T follicular helper cell (primary cell): ENCODE data around the gene CARS2.
"Not testable (repeated sequence)": the region's sequence is repeated elsewhere in the genome, so short reads cannot be mapped to it uniquely, and the experiment has no call there.

Experiments used
- DNase-seq: peaks from one replicate; pipeline ENCODE4 v3.0.0-alpha.2; 2020; ENCODE audit warnings: low read depth

Gene CARS2

DNA sequence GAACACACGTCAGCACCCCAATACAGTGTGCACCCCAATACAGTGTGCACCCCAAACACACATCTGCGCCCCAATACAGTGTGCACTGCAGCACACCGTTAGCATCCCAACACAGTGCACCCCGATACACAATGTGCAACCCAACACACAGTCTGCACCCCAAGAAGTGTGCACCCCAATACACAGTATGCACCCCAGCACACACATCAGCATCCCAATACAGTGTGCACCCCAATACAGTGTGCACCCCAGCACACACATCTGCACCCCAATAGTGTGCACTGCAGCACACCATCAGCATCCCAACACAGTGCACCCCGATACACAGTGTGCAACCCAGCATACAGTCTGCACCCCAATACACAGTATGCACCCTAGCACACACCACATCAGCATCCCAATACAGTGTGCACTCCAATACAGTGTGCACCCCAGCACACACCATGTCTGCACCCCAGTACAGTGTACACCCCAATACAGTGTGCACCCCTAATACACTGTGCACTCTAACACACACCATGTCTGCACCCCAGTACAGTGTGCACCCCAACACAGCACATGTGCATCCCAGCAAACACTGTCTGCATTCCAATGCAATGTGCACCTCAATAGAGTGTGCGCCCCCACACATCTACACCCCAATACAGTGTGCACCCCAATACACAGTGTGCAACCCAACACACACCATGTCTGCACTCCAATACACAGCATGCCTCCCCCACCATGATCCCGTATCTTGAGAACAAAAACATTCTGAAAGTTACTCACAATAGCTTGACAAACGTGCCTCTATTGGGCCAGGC, 855 bp upstream of the CARS2 start:
- no peak for DNase-seq

DNA sequence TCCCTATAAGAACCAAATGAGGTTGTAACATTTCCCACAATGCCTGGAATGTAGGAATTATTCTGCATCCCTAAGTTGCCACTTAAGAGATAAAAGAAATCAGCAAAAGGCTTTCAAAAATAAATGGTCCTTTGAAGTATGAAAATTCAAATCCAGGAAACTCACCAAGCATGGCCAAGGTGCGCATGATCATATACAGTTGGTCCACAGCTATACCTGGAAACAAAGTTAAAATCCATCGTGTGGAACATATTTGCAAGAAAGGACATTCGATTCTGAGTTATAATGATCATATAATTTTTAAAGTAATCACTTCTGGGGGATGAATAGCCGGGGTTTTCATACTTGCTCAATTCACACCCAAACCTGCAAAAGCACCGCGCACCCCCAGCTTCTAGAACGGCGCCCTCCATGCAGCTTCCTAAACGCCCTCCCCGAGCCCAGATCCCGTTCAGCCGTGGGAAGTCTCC, 525 bp downstream of the CARS2 start:
- no peak for DNase-seq

DNA sequence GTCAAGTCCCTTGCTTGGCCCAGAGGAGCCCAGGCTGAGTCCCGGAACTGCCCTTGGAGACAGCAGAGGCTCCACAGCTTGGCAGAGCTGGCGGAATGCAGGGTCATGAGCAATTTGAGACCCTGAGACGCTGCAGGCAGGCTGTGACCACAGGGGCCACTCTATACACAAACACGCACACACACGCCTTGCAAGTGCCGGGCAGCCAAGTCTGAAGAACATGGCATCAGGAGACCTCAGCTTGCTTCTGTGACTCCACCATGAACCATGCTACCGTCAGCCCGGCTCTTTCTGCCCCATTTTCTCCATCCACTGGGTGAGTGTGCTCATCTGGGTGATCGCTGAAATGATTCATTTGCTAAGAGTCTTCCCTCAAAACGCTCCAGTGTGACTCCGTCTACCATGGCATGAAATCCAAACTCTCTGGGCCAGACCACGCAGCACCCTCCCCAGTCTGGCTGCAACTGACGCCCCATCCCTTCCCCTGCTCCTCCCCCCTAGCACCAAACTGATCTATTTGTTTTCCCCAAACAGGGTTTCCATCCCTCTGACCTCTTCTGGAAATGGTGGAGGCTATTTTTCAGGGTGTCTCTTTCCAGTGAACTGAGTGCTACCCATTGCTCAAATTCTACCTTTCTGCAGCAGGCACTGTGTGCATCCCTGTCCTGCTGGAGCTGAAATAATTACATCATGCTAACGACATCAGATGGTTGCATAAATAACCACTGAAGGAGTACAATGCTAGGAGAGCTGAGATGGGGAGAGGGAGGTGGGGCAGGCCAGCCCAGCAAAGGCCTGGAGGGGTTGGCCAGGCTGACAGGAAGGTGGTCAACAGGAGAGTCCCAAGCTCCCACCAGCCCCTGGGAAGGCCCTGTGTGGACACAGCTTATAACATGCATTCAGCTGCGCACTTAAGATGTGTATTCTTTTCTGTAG, 3.1 kb downstream of the CARS2 start:
- no peak for DNase-seq

DNA sequence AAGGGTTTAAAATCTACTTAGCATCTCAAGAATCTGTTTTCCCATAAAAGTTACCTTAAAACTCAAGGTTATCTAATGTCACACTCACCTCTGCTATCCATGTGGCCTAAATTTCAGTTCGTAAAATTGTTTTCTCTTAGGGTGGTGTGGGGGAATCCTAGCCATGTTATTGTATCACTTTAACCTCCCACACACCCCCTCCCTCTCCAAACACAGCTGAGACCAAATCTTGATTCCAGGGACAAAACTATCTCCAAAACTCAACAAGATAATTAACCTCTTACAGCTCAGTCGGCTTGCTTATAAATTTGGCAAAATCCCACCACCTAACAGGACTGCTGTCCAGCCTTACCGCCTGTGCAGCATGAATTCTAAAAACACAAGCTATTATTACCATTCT, 3.8 kb downstream of the CARS2 start:
- DNase-seq: no peak

DNA sequence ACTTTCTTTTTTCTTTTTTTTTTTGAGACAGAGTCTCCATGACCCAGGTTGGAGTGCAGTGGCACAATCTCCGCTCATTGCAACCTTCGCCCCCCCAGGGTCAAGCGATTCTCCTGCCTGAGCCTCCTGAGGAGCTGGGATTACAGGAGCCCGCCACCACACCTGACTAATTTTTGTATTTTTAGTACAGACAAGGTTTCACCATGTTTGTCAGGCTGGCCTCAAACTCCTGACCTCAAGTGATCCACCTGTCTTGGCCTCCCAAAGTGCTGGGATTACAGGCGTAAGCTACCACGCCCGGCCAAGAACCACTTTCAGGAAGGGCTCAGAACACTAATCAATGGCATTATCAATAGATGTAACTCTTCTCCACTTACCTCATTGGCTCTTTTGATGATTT, 4.9 kb downstream of the CARS2 start:
- DNase-seq: not testable (repeated sequence)

DNA sequence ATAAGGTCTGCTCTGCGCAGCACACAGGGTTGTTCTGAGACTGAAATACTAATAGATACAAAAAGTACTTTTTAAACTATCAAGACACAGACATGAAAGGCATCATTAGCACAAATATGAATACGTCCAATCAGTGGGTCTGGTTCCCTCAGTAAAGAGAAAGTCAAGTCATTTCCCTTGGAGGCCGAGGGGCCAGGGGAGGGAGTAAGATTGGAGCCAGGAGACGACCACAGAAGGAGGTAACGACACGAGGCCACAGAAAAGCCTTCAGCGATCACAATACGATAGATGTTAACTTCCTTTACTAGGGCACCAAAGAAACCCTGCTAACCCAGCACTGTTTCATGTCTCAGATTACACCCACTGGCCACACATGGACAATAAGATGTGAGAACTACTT, 5.3 kb downstream of the CARS2 start:
- DNase-seq: no peak

DNA sequence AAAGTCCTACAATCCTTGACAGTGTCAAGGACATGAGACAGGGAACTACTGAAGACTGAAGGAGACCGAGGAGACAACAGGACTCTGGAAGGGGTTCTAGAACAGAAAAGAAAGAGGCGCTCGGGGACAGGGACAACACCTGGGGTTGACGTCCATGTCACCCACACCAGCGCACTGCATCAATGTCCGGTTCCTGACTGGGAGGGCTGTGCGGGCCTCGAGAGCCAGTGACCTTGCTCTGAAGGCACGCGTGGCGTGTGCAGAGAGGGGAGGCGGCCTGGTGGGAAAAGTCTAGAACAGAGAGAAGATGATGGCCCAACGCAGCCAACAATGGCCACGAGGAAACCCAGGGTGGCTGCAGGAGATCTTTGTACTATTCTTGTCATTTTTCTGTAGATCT, 5.7 kb downstream of the CARS2 start:
- no peak for DNase-seq

DNA sequence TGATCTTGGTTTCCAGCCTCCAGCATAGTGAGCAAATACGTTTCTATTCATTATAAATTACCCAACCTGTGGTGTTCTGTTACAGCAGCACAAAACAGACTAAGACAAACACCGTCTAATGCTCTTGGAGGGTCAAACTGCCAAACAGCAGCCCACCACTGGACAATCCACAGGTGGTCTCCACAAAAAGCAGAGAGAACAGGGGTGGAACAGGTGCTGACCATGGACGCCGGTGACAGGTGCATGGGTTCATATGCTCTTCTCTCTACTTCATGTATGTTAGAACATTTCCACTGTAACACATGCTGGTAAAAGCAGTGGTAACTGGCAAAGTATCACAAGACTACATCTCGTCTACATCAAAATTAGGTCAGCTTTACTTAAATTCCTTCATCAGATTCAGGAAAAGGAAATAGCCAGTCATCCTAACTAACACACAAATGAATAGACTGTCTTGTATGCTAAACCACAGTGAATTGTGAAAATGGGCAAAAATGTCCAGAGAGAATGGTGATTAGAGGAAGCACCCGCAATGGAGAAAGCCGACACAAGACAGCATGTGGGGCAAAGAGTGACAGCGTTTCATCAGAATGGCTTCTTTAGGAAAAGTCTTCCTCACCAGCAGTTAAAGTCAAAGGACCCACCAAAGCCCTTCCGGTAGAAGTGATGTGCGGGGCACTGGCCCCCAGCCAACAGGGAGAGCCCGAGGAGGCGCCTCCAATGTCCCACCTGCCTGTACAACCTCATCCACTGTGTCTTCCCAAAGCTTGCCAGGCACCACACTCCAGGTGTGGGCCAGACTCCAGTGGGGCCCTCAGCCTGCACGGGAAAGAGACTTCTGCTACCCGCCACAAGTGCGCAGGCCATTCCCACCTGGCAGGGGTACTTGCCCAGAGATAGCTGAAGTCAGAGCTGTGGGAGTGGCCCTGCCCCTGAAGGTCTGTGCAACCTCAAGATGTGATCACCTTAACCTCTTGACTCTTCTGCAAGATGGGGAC, 6.5 kb downstream of the CARS2 start:
- DNase-seq: no peak

DNA sequence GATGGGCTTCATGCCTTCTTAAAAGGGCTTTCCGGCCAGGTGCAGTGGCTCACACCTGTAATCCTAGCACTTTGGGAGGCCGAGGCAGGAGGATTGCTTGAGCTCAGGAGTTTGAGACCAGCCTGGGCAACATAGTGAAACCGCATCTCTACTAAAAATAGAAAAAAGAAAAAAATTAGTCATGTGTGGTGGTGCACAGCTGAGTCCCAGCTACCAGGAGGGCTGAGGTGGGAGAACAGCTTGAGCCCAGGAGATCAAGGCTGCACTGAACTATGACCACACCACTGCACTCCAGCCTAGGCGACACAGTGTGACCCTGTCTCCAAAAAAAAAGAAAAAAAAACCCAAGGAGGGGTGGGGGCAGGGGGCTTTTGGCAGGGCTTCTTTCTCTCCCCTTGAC, 7.2 kb downstream of the CARS2 start:
- DNase-seq: no peak

DNA sequence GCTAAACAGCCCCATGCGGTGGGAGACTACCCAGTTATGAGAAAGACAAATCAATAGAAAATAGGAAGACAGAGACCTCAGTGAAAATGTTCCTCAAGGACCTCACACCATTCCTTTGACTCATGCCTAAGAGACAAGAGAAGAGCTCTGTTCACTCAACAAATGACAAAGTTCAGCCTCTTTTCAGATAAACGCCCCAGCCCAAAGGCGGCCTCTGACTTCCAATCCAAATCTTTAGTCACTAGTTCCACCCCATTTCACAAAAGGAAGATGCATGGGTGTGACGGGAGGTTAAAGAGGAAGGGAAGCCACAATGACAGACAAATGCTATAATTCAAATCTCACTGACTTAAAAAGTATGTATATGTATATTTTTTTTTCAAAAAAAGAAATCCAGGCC, 8.1 kb downstream of the CARS2 start:
- DNase-seq: no peak

DNA sequence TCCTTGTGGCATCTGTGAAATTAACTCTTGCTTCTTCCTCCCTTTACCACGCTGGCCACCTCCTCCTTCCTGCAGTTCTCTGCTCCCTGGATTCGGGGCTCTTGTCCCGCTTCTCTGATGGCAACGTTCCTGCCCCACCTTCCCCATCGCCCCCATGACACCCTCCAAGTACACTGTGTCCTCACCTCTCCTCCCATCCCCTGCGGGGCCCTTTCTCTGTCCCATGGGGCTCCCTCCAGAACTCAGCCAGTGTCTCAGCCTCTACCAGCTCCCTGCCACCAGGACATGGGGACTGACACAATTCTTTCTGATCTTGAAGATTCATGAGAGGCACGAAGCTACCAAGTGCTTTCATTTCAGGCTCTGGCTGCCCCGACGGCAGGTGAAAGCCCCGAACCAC, 9.1 kb downstream of the CARS2 start:
- DNase-seq: no peak

DNA sequence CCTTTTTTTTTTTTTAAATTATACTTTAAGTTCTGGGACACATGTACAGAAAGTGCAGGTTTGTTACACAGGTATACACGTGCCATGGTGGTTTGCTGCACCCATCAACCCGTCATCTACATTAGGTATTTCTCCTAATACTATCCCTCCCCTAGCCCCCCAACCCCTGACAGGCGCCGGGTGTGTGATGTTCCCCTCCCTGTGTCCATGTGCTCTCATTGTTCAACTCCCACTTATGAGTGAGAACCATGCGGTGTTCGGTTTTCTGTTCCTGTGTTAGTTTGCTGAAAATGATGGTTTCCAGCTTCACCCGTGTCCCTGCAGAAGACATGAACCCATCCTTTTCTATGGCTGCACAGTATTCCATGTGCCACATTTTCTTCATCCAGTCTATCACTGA, 10.1 kb downstream of the CARS2 start:
- not testable (repeated sequence) for DNase-seq

DNA sequence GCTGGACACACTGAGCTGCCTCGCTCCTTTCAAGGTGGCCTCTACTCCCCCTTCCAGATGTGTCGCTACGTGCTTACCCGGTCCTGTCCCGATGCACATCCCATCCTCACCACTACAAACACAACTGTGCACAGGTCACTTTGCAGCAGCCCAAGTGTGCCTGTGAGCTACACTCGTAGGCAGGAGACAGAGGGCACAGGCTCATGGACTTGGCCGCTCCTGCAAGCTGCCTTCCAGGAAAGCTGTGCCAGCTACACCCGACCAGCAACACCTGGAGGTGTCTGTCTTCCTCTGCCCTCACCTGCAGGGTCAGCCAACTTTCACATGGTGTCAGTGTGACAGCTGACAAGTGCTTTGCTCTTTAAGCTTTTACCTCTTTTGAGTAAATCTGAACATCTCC, 15.4 kb downstream of the CARS2 start:
- DNase-seq: no peak

DNA sequence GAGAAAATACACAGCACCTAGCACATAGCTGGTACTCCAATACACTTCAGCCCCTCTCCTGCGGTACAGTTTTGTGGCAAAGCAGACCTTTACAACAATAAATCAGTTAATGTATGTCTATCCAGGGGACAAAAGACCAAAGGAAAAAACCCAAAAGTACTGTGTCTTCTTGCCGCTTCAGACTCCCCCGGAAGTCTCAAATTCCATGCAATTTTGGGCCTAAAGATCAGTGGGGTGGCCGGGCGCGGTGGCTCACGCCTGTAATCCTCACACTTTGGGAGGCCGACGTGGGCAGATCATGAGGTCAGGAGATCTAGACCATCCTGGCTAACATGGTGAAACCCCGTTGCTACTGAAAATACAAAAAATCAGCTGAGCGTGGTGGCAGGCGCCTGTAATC, 16.2 kb downstream of the CARS2 start:
- no peak for DNase-seq

DNA sequence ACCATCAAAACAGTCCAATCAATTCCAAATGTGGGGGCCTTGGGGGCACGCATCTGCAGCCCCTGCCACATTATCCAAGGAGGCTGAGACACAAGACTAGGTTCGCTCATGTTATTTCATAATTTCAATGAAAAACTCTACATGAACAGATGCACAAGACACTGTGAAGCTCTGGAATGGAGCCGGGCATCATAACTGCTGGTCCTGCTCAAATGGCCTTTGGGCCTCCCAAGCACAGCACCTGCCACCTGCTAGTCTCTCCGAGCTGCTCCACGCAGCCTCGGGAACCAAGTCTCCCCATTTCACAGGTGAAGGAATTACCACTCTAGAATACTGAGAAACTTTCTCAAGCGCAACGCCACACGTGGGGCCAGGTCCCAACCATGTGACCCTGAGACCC, 16.9 kb downstream of the CARS2 start:
- no peak for DNase-seq

DNA sequence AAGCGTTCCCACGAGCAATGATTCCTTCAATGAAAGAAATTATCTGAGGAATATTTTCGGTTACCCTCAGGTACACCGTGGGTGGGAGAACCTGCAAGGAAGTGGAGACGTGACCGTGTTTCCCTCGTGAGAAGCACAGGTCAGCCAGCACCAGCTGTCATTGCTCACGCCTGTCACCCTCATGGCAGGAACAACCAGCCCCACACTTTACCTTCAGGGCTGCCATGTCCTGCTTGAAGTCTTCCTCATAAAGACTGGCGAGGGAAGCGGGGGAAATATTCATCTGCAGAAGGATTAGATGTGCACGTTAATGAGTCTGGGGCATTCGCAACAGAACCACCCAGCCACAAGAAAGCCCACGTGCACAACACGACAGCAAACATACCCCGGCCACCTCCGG, 18.2 kb downstream of the CARS2 start:
- no peak for DNase-seq

DNA sequence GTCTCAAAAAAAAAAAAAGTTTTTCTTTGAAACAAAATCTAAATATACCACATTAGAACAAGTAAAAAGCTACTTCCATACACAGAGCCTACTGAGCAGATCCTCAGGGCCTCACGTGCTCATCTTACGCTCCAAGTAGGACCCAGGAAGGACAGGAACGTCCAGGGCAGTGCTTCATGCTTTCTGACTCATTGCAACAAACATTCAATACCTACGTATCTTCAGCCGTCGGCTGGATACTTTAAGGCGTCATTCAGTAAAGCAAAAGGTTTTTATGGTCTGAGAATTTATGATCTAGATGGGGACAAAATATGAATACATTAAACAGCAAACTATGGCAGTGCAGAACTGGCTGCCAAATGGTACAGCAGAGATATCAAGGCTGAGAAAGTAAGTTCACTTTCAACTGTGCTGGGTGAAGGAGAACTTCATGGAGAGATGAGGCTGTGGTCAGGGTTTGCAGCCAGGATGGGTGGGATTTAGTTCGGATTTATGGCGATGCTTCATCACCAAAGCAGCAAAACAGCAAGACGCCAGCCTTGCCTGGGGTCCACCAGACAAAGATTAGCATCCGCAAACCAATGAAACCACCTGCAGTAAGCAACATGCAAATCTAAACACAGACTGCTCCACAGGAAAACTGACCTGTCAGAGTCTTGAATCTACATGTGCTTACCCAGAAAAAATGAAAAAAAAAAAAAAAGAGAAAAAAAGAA, 20.5 kb downstream of the CARS2 start:
- no peak for DNase-seq

DNA sequence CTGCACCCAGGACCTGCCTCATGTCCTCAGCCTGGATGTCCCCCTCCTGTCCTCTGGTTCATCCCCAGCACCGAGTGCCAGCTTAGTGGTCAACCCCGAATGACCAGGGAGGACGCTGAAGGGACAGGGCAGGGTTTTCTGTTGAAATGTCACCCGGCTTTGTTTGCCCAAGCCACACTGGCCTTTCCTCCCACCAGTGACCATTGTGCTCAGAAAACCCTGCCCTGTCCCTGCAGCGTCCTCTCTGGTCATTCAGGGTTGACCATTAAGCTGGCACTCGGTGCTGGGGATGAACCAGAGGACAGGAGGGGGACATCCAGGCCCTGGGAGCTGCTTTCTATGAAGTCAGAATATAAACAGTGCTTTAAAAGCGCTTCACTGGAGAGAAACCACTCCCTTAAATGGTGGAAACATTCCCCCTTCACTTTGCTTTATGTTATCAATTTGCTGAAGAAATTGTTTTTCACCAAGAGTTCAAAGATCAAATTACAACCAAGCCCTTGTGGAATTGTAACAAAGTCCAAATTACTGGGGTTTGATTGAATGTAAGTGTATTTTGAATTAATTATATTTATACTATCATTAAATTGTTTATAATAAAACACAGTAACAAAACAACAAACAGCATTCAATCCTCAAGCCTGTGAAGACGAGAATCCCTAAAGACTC, 21.4 kb downstream of the CARS2 start:
- DNase-seq: no peak

DNA sequence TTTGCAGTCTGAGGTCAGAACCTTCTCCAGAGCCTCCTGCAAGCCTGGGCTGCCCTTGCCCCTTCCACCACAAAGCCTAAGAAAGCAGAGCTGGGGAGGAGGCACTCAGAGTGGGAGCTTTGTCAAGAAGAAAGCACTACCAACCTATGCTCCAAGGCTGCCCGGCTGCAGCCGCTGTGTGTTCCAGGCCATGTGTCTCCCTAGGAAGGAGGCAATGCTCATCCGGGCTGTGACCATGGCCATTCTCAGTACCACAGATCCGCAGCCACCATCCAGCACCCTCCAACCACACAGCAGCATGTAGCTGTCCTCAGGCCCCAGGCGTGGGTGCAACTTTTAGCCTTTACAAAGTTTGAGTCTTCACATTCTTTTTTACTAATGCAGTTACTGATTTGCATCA, 22.0 kb downstream of the CARS2 start:
- no peak for DNase-seq

DNA sequence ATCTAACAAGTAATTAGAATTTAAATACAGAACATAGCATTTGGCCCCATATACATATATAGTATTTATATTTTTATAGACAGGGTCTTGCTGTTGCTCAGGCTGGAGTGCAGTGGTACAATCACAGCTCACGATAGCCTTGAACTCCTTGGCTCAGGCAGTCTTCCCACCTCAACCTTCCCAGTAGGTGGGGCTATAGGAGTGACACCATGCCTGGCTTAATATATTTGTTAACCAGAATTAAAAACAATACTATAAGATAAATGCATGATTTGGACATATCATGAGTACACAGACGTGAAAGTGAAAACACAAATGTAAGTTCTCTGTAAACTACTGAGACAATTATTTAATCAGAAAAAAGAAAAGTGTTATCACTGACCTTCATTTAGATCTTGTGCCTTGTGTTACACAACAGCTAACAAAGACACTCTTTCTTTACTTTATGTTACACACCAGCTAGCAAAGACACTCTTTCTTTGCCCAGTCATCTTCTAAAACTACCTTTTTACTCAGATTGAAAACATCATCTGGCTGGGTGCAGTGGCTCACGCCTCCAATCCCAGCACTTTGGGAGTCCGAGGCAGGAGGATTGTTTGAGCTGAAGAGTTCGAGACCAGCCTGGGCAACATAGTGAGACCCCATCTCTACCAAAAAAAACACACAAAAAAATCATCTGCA, 22.6 kb downstream of the CARS2 start:
- DNase-seq: no peak
